ENCODE data around the gene BOLA2B.

GRCh38 chr16:30152517-30152916, 40.9 kb downstream of the BOLA2B start:
- TF ChIP-seq POLR2A (IDR thresholded peaks at IDR 0.05) (no peak), CTCF (IDR thresholded peaks at IDR 0.05) (no peak)

All from uterus (tissue), 2 donors.